HCT116 (cell line): ENCODE measurements around the gene TMTC1. TPM values are rescaled to one million over a fixed set of nuclear protein-coding genes. Genes with fewer than 3 reads are reported as not detected.

Experiments used
- ATAC-seq: fragments of 200-7000 bp; cut with Tn5 transposase; 2 replicates; pipeline ENCODE4 v1.9.1; 2020; ENCODE audit warnings: mild to moderate bottlenecking, moderate library complexity
- BruUV-seq: library from RNA; stranded (reverse); fragments of 400-500 nt; replicated peaks from 2 replicates; lab custom pipeline; 2021; lab: Mats Ljungman, UMichigan
- CTCF ChIA-PET: fragments of 300-600 bp; sonication (Branson Sonifier 250); formaldehyde crosslinking; loops from one replicate; lab custom pipeline; 2021; ENCODE audit warnings: antibody characterized with exemption; lab: Charles Lee
- POLR2A ChIA-PET: fragments of 300-600, 350-600 bp; sonication (Branson Sonifier 250); formaldehyde crosslinking; loops from one replicate; lab custom pipeline; 2021; ENCODE audit warnings: antibody characterized with exemption; lab: Charles Lee
- RAD21 ChIA-PET, 2 experiments: fragments of 300-600 bp; sonication (Branson Sonifier 250); formaldehyde crosslinking; loops; one replicate each; lab custom pipeline; 2023; ENCODE audit warnings: low total read pairs in 2 of 2; ENCODE audit not compliant: uncharacterized antibody in 2 of 2, unreplicated experiment in 2 of 2, low non-redundant PET in 1 of 2; lab: Charles Lee
- DNase-seq: peaks from one replicate; pipeline ENCODE4 v3.0.0-alpha.2; 2010; ENCODE audit warnings: low read depth, low spot score
- H2AFZ ChIP-seq: fragments of 200-600 bp; shearing (Covaris generic), sonication (generic); 2 replicates; pipeline ENCODE4 v1.6.1; 2017; ENCODE audit warnings: low read depth, mixed run types, mixed read lengths, antibody characterized with exemption, low read length; ENCODE audit not compliant: poor library complexity, severe bottlenecking
- H3K27ac ChIP-seq: 2 replicates; pipeline ENCODE4 v1.5.1; 2012; ENCODE audit warnings: low read depth, low read length
- H3K27me3 ChIP-seq: fragments of 200-600 bp; sonication (generic); 2 replicates; pipeline ENCODE4 v1.6.1; 2016; ENCODE audit warnings: mixed run types, low read length, mixed read lengths; ENCODE audit not compliant: insufficient read depth
- H3K36me3 ChIP-seq, 2 experiments: fragments of 200-500 bp in 1 of 2; fragments of 200-600 bp in 1 of 2; sonication (Bioruptor generic) in 1 of 2; sonication (generic) in 1 of 2; 2 replicates each; pipeline versions ENCODE4 v1.5.1 to v1.6.1; 2014 to 2016; ENCODE audit warnings: low read length in 2 of 2, inconsistent platforms in 1 of 2, mixed read lengths in 1 of 2, mixed run types in 1 of 2; ENCODE audit not compliant: insufficient read depth in 2 of 2, control insufficient read depth in 1 of 2
- H3K4me1 ChIP-seq, 2 experiments: fragments of 200-600 bp in 1 of 2; sonication (generic) in 1 of 2; 2 replicates each; pipeline versions ENCODE4 v1.5.1 to v1.6.1; 2012 to 2017; ENCODE audit warnings: low read length in 2 of 2, inconsistent platforms in 1 of 2, mild to moderate bottlenecking in 1 of 2, mixed read lengths in 1 of 2, mixed run types in 1 of 2, moderate library complexity in 1 of 2; ENCODE audit not compliant: insufficient read depth in 2 of 2, control insufficient read depth in 1 of 2
- H3K4me2 ChIP-seq: fragments of 200-600 bp; sonication (generic); 2 replicates; pipeline ENCODE4 v1.6.1; 2017; ENCODE audit warnings: mixed run types, low read length, mixed read lengths
- H3K4me3 ChIP-seq, 2 experiments: fragments of 200-600 bp in 1 of 2; sonication (generic) in 1 of 2; replicated peaks in 1 of 2; 2 replicates each; pipeline ENCODE4 v1.5.1; 2011 to 2016; ENCODE audit warnings: low read length in 2 of 2, control low read depth in 1 of 2, low read depth in 1 of 2, mild to moderate bottlenecking in 1 of 2, mixed read lengths in 1 of 2, mixed run types in 1 of 2
- H3K79me2 ChIP-seq: fragments of 200-600 bp; sonication (generic); 2 replicates; pipeline ENCODE4 v1.6.1; 2017; ENCODE audit warnings: mild to moderate bottlenecking, mixed run types, low read length, moderate library complexity, mixed read lengths; ENCODE audit not compliant: insufficient read depth
- H3K9ac ChIP-seq: fragments of 200-600 bp; sonication (generic); 2 replicates; pipeline ENCODE4 v1.6.1; 2016; ENCODE audit warnings: low read length, mixed read lengths
- H3K9me2 ChIP-seq: fragments of 200-600 bp; sonication (generic), shearing (Covaris generic); 2 replicates; pipeline ENCODE4 v1.6.1; 2017; ENCODE audit warnings: mixed run types, mild to moderate bottlenecking, moderate library complexity; ENCODE audit not compliant: insufficient read depth
- H3K9me3 ChIP-seq, 2 experiments: fragments of 200-500 bp in 1 of 2; fragments of 200-600 bp in 1 of 2; sonication (Bioruptor generic) in 1 of 2; sonication (generic) in 1 of 2; 2 replicates each; pipeline ENCODE4 v1.6.1; 2014 to 2017; ENCODE audit warnings: low read length in 2 of 2, mixed read lengths in 2 of 2, inconsistent platforms in 1 of 2, low read depth in 1 of 2, mild to moderate bottlenecking in 1 of 2, mixed run types in 1 of 2, moderate library complexity in 1 of 2; ENCODE audit not compliant: control insufficient read depth in 1 of 2, insufficient read depth in 1 of 2
- H4K20me1 ChIP-seq: fragments of 200-600 bp; sonication (generic), shearing (Covaris generic); 2 replicates; pipeline ENCODE4 v1.6.1; 2017; ENCODE audit warnings: mixed run types, mild to moderate bottlenecking, moderate library complexity; ENCODE audit not compliant: insufficient read depth
- CEBPB ChIP-seq: IDR thresholded peaks from 2 replicates; pipeline ENCODE4 v1.6.1; 2012; ENCODE audit warnings: low read depth
- EGR1 ChIP-seq: IDR thresholded peaks from 2 replicates; pipeline ENCODE4 v1.6.1; 2012; ENCODE audit warnings: low read depth
- ELF1 ChIP-seq: IDR thresholded peaks from 2 replicates; pipeline ENCODE4 v1.6.1; 2012; ENCODE audit warnings: low read depth, borderline replicate concordance
- EZH2 ChIP-seq: fragments of 200-600 bp; sonication (generic); IDR thresholded peaks from 2 replicates; pipeline ENCODE4 v1.6.1; 2017; ENCODE audit warnings: antibody characterized with exemption, mixed run types
- EZH2phosphoT487 ChIP-seq: fragments of 200-600 bp; IDR thresholded peaks from 2 replicates; pipeline ENCODE4 v1.6.1; 2018; ENCODE audit warnings: antibody characterized with exemption, borderline replicate concordance
- JUND ChIP-seq: IDR thresholded peaks from 2 replicates; pipeline ENCODE4 v1.6.1; 2012
- POLR2A ChIP-seq: IDR thresholded peaks from 2 replicates; pipeline ENCODE4 v1.7.0; 2011; ENCODE audit warnings: borderline replicate concordance; ENCODE audit not compliant: insufficient read depth, insufficient read length; ENCODE audit errors: extremely low read depth
- POLR2AphosphoS5 ChIP-seq: IDR thresholded peaks from 2 replicates; pipeline ENCODE4 v1.6.1; 2011; ENCODE audit warnings: mild to moderate bottlenecking, low read depth, low read length, moderate library complexity
- RAD21 ChIP-seq: IDR thresholded peaks from 2 replicates; pipeline ENCODE4 v1.6.1; 2012; ENCODE audit warnings: low read depth, mild to moderate bottlenecking
- REST ChIP-seq: IDR thresholded peaks from 2 replicates; pipeline ENCODE4 v1.6.1; 2012; ENCODE audit warnings: low read depth
- SP1 ChIP-seq: IDR thresholded peaks from 2 replicates; pipeline ENCODE4 v1.6.1; 2012; ENCODE audit warnings: low read depth
- TCF7L2 ChIP-seq: IDR thresholded peaks from 2 replicates; pipeline ENCODE4 v1.7.0; 2011; ENCODE audit warnings: borderline replicate concordance, inconsistent platforms; ENCODE audit not compliant: insufficient read depth, insufficient read length; ENCODE audit errors: extremely low read depth
- YY1 ChIP-seq: IDR thresholded peaks from 2 replicates; pipeline ENCODE4 v1.6.1; 2011; ENCODE audit warnings: low read length, low read depth, moderate library complexity, mild to moderate bottlenecking; ENCODE audit not compliant: insufficient replicate concordance; ENCODE audit errors: extremely low read depth
- ZFX ChIP-seq: fragments of 450-650 bp; IDR thresholded peaks from 2 replicates; pipeline ENCODE4 v1.6.1; 2017
- intact Hi-C: fragments of 100-400 bp; cut with micrococcal nuclease; formaldehyde crosslinking; loops from 2 replicates; pipeline ENCODE4 v1.10.0; 2022
- total RNA-seq: library from RNA; stranded (reverse); gene quantifications from one replicate; pipeline ENCODE4 v1.2.1, GENCODE V29; 2021; ENCODE audit not compliant: unreplicated experiment

TMTC1 gene
- total RNA-seq, 1 experiment from 2014 or later: 2.0 TPM

GRCh38 chr12:29831173-29831572 is 47.4 kb upstream of the TMTC1 start:
- no peak for DNase-seq
- CTCF ChIA-PET: no interaction called here

More at GRCh38 chr12:29831173-29831572, 47.4 kb upstream of the TMTC1 start:
- H3K9me2 ChIP-seq: no peaks in the 10 kb centered on the region
- no peak overlapping the region for H3K4me2 ChIP-seq
- no peaks in the 10 kb centered on the region; a peak in 1 of 4 replicates for H3K9me3 ChIP-seq
- H2AFZ ChIP-seq: no peak overlapping the region
- H3K36me3 ChIP-seq: no peaks in the 10 kb centered on the region
- no TSS peak for BruUV-seq
- H3K27me3 ChIP-seq: no peaks in the 10 kb centered on the region
- ChIA-PET POLR2A (no interaction called here), RAD21 (no interaction called here)
- no peak overlapping the region for H3K9ac ChIP-seq
- H3K4me3 ChIP-seq: no peak overlapping the region
- H3K79me2 ChIP-seq: no peaks in the 10 kb centered on the region
- intact Hi-C loops: no loop called here
- TF ChIP-seq POLR2AphosphoS5: no peak
- no peak for TF ChIP-seq YY1
- TF ChIP-seq RAD21: no peak
- TF ChIP-seq TCF7L2: no peak
- no peak for TF ChIP-seq ZFX
- no peak for TF ChIP-seq SP1
- TF ChIP-seq EZH2phosphoT487: no peak
- no peak for TF ChIP-seq POLR2A
- no peak for TF ChIP-seq EZH2
- TF ChIP-seq JUND: no peak
- TF ChIP-seq EGR1: no peak
- TF ChIP-seq CEBPB: no peak
- no peak for TF ChIP-seq REST
- no peak for TF ChIP-seq ELF1
- H3K4me1 ChIP-seq: peaks cover 0 to 3% of the 10 kb centered on the region in 2 experiments; a peak in 1 of 4 replicates
- ATAC-seq: no peak
- H4K20me1 ChIP-seq: no peaks in the 10 kb centered on the region
- no peak overlapping the region for H3K27ac ChIP-seq
